Neural cell (in vitro differentiated cells): ENCODE measurements around the gene TSPAN9. TPM values are rescaled to one million over a fixed set of nuclear protein-coding genes. Genes with fewer than 3 reads are reported as not detected.

Experiments used
- H2AFZ ChIP-seq: fragments of 200-600, 300-800 bp; sonication (generic), shearing (Covaris generic); 2 replicates; pipeline ENCODE4 v1.6.0; 2014; ENCODE audit warnings: low read depth, mild to moderate bottlenecking, antibody characterized with exemption, low read length, moderate library complexity
- H3F3A ChIP-seq: fragments of 200-600 bp; shearing (Covaris generic); 2 replicates; pipeline ENCODE4 v1.6.1; 2016; ENCODE audit warnings: mild to moderate bottlenecking, moderate library complexity, mixed read lengths, antibody characterized with exemption, low read length; ENCODE audit not compliant: insufficient read depth, poor library complexity, severe bottlenecking
- H3K27ac ChIP-seq: fragments of 200-600, 300-800 bp; sonication (generic), shearing (Covaris generic); 2 replicates; pipeline ENCODE4 v1.5.1; 2014; ENCODE audit warnings: mild to moderate bottlenecking, low read length, moderate library complexity
- H3K27me3 ChIP-seq: fragments of 300-800, 200-600 bp; sonication (generic), shearing (Covaris generic); 2 replicates; pipeline ENCODE4 v1.6.0; 2014; ENCODE audit warnings: mild to moderate bottlenecking, low read depth, low read length, moderate library complexity; ENCODE audit not compliant: insufficient read depth
- H3K36me3 ChIP-seq: fragments of 300-800, 200-600 bp; sonication (generic), shearing (Covaris generic); 2 replicates; pipeline ENCODE4 v1.5.1; 2014; ENCODE audit warnings: mild to moderate bottlenecking, antibody characterized with exemption, low read length, moderate library complexity; ENCODE audit not compliant: insufficient read depth
- H3K4me2 ChIP-seq: fragments of 300-800, 200-600 bp; sonication (generic), shearing (Covaris generic); 2 replicates; pipeline ENCODE4 v1.6.0; 2014; ENCODE audit warnings: mild to moderate bottlenecking, low read length
- H3K4me3 ChIP-seq: fragments of 300-800, 200-600 bp; sonication (generic), shearing (Covaris generic); 2 replicates; pipeline ENCODE4 v1.5.1; 2014; ENCODE audit warnings: mild to moderate bottlenecking, low read length, moderate library complexity
- H3K79me2 ChIP-seq: fragments of 200-600 bp; shearing (Covaris generic); replicated peaks from 2 replicates; pipeline ENCODE4 v1.6.0; 2014; ENCODE audit warnings: mild to moderate bottlenecking, low read length, moderate library complexity; ENCODE audit not compliant: insufficient read depth
- H3K9ac ChIP-seq: fragments of 300-800, 200-600 bp; sonication (generic), shearing (Covaris generic); 2 replicates; pipeline ENCODE4 v1.6.1; 2016; ENCODE audit warnings: mild to moderate bottlenecking, low read length, mixed read lengths
- H3K9me2 ChIP-seq: fragments of 200-600 bp; shearing (Covaris generic); 2 replicates; pipeline ENCODE4 v1.6.1; 2016; ENCODE audit warnings: mild to moderate bottlenecking, low read length, mixed read lengths; ENCODE audit not compliant: insufficient read depth
- H3K9me3 ChIP-seq: fragments of 200-600, 300-800 bp; sonication (generic), shearing (Covaris generic); 2 replicates; pipeline ENCODE4 v1.6.1; 2016; ENCODE audit warnings: mild to moderate bottlenecking, mixed run types, low read length, moderate library complexity, mixed read lengths
- H4K20me1 ChIP-seq: fragments of 200-600 bp; shearing (Covaris generic); 2 replicates; pipeline ENCODE4 v1.6.1; 2016; ENCODE audit warnings: mild to moderate bottlenecking, mixed run types; ENCODE audit not compliant: insufficient read depth
- EP300 ChIP-seq: fragments of 450-650 bp; conservative IDR thresholded peaks from 2 replicates; pipeline ENCODE4 v1.6.1; 2014; ENCODE audit warnings: antibody characterized with exemption, mild to moderate bottlenecking, moderate library complexity; ENCODE audit not compliant: poor library complexity, severe bottlenecking
- EZH2 ChIP-seq: fragments of 200-600, 300-800 bp; shearing (Covaris generic), sonication (generic); IDR thresholded peaks from 2 replicates; pipeline ENCODE4 v1.6.1; 2014; ENCODE audit warnings: antibody characterized with exemption, low read length, borderline replicate concordance, mild to moderate bottlenecking; ENCODE audit not compliant: insufficient read depth, poor library complexity, severe bottlenecking
- MXI1 ChIP-seq: fragments of 450-650 bp; conservative IDR thresholded peaks from 2 replicates; pipeline ENCODE4 v1.6.1; 2014; ENCODE audit warnings: antibody characterized with exemption, mild to moderate bottlenecking; ENCODE audit not compliant: poor library complexity, severe bottlenecking
- POLR2AphosphoS5 ChIP-seq: IDR thresholded peaks from 2 replicates; pipeline ENCODE4 v1.6.1; 2012
- RAD21 ChIP-seq: fragments of 450-650 bp; conservative IDR thresholded peaks from 2 replicates; pipeline ENCODE4 v1.6.1; 2014; ENCODE audit warnings: antibody characterized with exemption, mild to moderate bottlenecking, moderate library complexity
- SMC3 ChIP-seq: fragments of 450-650 bp; conservative IDR thresholded peaks from 2 replicates; pipeline ENCODE4 v1.6.1; 2014; ENCODE audit warnings: antibody characterized with exemption, mild to moderate bottlenecking, moderate library complexity; ENCODE audit not compliant: poor library complexity
- TAF1 ChIP-seq: IDR thresholded peaks from 2 replicates; pipeline ENCODE4 v1.6.1; 2012; ENCODE audit warnings: low read depth
- polyA plus RNA-seq: library from polyadenylated mRNA; depleted of rRNA; stranded (reverse); fragments of >200 nt; gene quantifications from 2 replicates; pipeline ENCODE4 v1.2.3, GENCODE V29; 2014
- TF ChIP-seq, protein P1 (sequence below): IDR thresholded peaks from 2 replicates; pipeline ENCODE4 v1.6.1; 2012; ENCODE audit warnings: borderline replicate concordance
- TF ChIP-seq, protein P2 (sequence below): fragments of 450-650 bp; IDR thresholded peaks from 2 replicates; pipeline ENCODE4 v1.5.1; 2014; ENCODE audit warnings: antibody characterized with exemption, mild to moderate bottlenecking, moderate library complexity; ENCODE audit not compliant: poor library complexity, severe bottlenecking

Gene TSPAN9
- polyA plus RNA-seq, 1 donor from 2014 or later: 11.9 TPM

DNA sequence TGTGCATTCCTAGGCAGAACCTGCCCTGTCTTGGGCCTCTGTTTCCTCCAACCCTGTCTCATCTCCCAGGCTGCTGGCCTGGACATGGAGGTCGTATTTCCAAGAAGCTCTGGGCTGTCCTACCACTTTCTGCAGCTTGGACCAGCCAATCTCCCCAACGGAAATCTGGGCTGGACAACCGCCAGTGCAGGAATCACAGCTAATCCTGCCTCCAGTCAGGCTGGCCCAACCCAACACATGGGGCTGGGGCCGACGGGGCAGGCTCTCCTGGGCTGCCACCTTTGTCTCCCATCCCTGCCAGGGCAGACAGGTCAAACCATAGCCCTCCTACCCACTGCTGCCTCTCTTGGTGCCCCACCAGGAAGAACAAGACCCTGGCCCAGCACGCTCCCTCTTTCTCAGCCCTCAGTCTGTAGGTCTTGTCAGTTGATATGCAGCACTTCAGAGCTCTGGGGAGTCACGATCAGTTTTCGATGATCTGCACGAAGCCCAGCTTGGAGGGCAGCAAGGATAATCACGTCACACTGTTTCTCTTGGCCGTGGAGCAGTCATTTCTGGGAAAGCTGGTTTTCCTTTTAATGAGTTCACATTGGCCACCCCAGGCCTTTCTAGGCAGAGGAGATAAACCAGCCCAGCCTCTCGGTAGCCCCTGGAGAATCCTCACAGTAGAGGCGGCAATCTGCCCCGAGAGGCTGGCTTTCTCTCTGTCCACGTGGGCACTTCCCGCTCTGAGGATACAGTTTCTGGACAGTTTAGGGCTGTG, 218.6 kb downstream of the TSPAN9 start:
- Histone ChIP-seq H3K9me3 (no peaks in the 10 kb centered on the region), H3K4me2 (no peak overlapping the region), H3K27ac (no peak overlapping the region), H3K79me2 (no peaks in the 10 kb centered on the region), H3F3A (no peaks in the 10 kb centered on the region), H3K4me3 (no peak overlapping the region), H3K27me3 (no peaks in the 10 kb centered on the region), H3K36me3 (no peaks in the 10 kb centered on the region), H3K9me2 (no peaks in the 10 kb centered on the region), H4K20me1 (no peaks in the 10 kb centered on the region), H3K9ac (no peak overlapping the region), H2AFZ (no peak overlapping the region)
- TF ChIP-seq, protein P1, sequence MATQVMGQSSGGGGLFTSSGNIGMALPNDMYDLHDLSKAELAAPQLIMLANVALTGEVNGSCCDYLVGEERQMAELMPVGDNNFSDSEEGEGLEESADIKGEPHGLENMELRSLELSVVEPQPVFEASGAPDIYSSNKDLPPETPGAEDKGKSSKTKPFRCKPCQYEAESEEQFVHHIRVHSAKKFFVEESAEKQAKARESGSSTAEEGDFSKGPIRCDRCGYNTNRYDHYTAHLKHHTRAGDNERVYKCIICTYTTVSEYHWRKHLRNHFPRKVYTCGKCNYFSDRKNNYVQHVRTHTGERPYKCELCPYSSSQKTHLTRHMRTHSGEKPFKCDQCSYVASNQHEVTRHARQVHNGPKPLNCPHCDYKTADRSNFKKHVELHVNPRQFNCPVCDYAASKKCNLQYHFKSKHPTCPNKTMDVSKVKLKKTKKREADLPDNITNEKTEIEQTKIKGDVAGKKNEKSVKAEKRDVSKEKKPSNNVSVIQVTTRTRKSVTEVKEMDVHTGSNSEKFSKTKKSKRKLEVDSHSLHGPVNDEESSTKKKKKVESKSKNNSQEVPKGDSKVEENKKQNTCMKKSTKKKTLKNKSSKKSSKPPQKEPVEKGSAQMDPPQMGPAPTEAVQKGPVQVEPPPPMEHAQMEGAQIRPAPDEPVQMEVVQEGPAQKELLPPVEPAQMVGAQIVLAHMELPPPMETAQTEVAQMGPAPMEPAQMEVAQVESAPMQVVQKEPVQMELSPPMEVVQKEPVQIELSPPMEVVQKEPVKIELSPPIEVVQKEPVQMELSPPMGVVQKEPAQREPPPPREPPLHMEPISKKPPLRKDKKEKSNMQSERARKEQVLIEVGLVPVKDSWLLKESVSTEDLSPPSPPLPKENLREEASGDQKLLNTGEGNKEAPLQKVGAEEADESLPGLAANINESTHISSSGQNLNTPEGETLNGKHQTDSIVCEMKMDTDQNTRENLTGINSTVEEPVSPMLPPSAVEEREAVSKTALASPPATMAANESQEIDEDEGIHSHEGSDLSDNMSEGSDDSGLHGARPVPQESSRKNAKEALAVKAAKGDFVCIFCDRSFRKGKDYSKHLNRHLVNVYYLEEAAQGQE: no peak

DNA sequence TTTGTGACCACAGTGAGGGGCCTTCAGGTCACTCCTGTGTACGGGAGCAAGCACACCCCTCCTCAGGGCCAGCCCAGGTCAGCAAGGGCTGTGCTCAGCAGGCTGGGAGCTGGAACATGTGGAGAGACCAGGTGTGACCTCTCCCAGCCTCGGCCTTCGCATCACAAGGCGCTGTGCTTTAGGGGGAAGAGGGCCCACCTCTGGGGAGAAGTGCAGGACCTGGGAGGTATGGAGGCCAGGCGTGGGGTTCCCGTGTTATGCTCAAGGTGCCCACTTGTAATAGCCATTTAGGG, 219.2 kb downstream of the TSPAN9 start:
- Histone ChIP-seq H3K9me3 (no peaks in the 10 kb centered on the region), H2AFZ (no peak overlapping the region), H3K4me3 (no peak overlapping the region), H3K27ac (no peak overlapping the region), H4K20me1 (no peaks in the 10 kb centered on the region), H3K36me3 (no peaks in the 10 kb centered on the region), H3K9me2 (no peaks in the 10 kb centered on the region), H3K27me3 (no peaks in the 10 kb centered on the region), H3K4me2 (no peak overlapping the region), H3F3A (no peaks in the 10 kb centered on the region), H3K9ac (no peak overlapping the region), H3K79me2 (no peaks in the 10 kb centered on the region)
- TF ChIP-seq EZH2 (no peak), POLR2AphosphoS5 (no peak), EP300 (no peak), SMC3 (no peak), TAF1 (no peak)
- TF ChIP-seq, protein P2, sequence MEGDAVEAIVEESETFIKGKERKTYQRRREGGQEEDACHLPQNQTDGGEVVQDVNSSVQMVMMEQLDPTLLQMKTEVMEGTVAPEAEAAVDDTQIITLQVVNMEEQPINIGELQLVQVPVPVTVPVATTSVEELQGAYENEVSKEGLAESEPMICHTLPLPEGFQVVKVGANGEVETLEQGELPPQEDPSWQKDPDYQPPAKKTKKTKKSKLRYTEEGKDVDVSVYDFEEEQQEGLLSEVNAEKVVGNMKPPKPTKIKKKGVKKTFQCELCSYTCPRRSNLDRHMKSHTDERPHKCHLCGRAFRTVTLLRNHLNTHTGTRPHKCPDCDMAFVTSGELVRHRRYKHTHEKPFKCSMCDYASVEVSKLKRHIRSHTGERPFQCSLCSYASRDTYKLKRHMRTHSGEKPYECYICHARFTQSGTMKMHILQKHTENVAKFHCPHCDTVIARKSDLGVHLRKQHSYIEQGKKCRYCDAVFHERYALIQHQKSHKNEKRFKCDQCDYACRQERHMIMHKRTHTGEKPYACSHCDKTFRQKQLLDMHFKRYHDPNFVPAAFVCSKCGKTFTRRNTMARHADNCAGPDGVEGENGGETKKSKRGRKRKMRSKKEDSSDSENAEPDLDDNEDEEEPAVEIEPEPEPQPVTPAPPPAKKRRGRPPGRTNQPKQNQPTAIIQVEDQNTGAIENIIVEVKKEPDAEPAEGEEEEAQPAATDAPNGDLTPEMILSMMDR: no peak

DNA sequence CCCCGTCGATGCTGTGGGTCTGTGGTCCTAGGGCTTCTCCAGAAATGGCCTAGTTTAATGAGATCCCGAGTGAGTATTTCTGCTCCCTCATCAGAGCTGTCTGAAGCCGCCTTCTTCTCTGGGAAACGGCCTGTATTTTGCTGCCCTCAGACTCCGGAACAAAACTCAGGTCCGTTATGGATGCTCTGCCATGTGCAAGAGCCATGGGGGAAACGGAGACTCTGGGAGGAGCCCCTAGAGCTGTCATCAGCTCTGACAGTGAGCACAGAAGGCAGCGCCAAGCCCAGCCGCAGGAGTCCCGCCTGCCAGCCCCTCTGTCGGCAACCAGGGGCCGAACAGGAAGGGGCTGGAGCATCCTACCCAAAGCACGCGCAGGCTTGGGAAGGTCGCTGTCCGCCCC, 221.4 kb downstream of the TSPAN9 start:
- Histone ChIP-seq H3K27ac (no peak overlapping the region), H3K9ac (no peak overlapping the region), H3K4me2 (no peak overlapping the region), H2AFZ (no peak overlapping the region), H3K36me3 (no peaks in the 10 kb centered on the region), H4K20me1 (no peaks in the 10 kb centered on the region), H3K9me3 (no peaks in the 10 kb centered on the region), H3K4me3 (no peak overlapping the region), H3F3A (no peaks in the 10 kb centered on the region), H3K27me3 (no peaks in the 10 kb centered on the region), H3K79me2 (no peaks in the 10 kb centered on the region), H3K9me2 (no peaks in the 10 kb centered on the region)
- no peak for TF ChIP-seq RAD21
- TF ChIP-seq, protein P2: no peak
- no peak for TF ChIP-seq EZH2
- no peak for TF ChIP-seq SMC3
- no peak for TF ChIP-seq EP300
- TF ChIP-seq POLR2AphosphoS5: no peak
- TF ChIP-seq MXI1: no peak
- TF ChIP-seq, protein P1: no peak
- no peak for TF ChIP-seq TAF1
